Natural killer cell (primary cell): Measurements from ENCODE around the gene POT1. TPM values are rescaled to one million over a fixed set of nuclear protein-coding genes. Genes with fewer than 3 reads are reported as not detected.

ENCODE experiments used
- ATAC-seq, 3 donors: fragments of 150-1000 bp in 2 of 3; fragments of 200-7000 bp in 1 of 3; cut with Tn5 transposase; 1 replicate in 1 of 3; 2 replicates in 2 of 3; pipeline ENCODE4 v1.10.0; 2021; ENCODE audit warnings: mild to moderate bottlenecking in 2 of 3, moderate library complexity in 2 of 3
- DNase-seq, 2 donors: peaks; one replicate each; pipeline versions ENCODE4 v3.0.0 to v3.0.0-alpha.2; 2013 to 2021; ENCODE audit warnings: mixed read lengths in 1 of 2
- H3K27ac ChIP-seq: one replicate; pipeline ENCODE4 v1.5.1; 2013; ENCODE audit warnings: mild to moderate bottlenecking, low read length
- H3K27me3 ChIP-seq: one replicate; pipeline ENCODE4 v1.6.1; 2013; ENCODE audit warnings: low read length; ENCODE audit not compliant: control insufficient read depth, insufficient read depth
- H3K36me3 ChIP-seq: one replicate; pipeline ENCODE4 v1.6.1; 2013; ENCODE audit warnings: low read length; ENCODE audit not compliant: control insufficient read depth, insufficient read depth
- H3K4me1 ChIP-seq: one replicate; pipeline ENCODE4 v1.6.1; 2013; ENCODE audit warnings: low read length; ENCODE audit not compliant: control insufficient read depth, insufficient read depth
- H3K4me3 ChIP-seq: one replicate; pipeline ENCODE4 v1.5.1; 2013; ENCODE audit warnings: low read length
- H3K9me3 ChIP-seq: one replicate; pipeline ENCODE4 v1.6.1; 2013; ENCODE audit warnings: low read length; ENCODE audit not compliant: control insufficient read depth, insufficient read depth
- H3K27ac Mint-ChIP-seq, 2 donors: one replicate each; pipeline ENCODE4 v1.8.0; 2022; ENCODE audit warnings: mild to moderate bottlenecking in 2 of 2, mixed read lengths in 2 of 2, moderate library complexity in 1 of 2
- H3K27me3 Mint-ChIP-seq, 2 donors: one replicate each; pipeline ENCODE4 v1.8.0; 2022; ENCODE audit warnings: low read depth in 2 of 2, mixed read lengths in 2 of 2
- H3K36me3 Mint-ChIP-seq: one replicate; pipeline ENCODE4 v1.8.0; 2022; ENCODE audit warnings: mixed read lengths
- H3K4me1 Mint-ChIP-seq, 2 donors: one replicate each; pipeline ENCODE4 v1.8.0; 2022; ENCODE audit warnings: mixed read lengths in 2 of 2
- H3K4me3 Mint-ChIP-seq: one replicate; pipeline ENCODE4 v1.8.0; 2022; ENCODE audit warnings: mild to moderate bottlenecking, moderate library complexity, mixed read lengths
- H3K9me3 Mint-ChIP-seq, 2 donors: one replicate each; pipeline ENCODE4 v1.8.0; 2022; ENCODE audit warnings: mixed read lengths in 2 of 2
- WGBS: methylation state at CpG from one replicate; pipeline ENCODE4 v1.1.7; 2013; ENCODE audit warnings: missing lambda C conversion rate; ENCODE audit not compliant: insufficient coverage; 5-methylcytosine and 5-hydroxymethylcytosine counted together
- intact Hi-C: fragments of 100-400 bp; cut with micrococcal nuclease; formaldehyde crosslinking; loops from one replicate; pipeline ENCODE4 v1.14.2; 2022
- total RNA-seq, 4 donors: library from RNA; stranded (reverse); fragments of 120-200 nt in 1 of 4; gene quantifications; one replicate each; pipeline versions ENCODE4 v1.2.3 to v1.2.4, GENCODE V29; 2013 to 2022
- TF ChIP-seq, protein P1 (sequence below): fragments of 200-600 bp; IDR thresholded peaks from one replicate; pipeline ENCODE4 v1.8.0; 2022; ENCODE audit warnings: antibody characterized with exemption

POT1 gene
- total RNA-seq, 3 donors from 2014 or later (not counting 1 experiment from before 2014, with no cell fraction given) = 19.7 to 22.0 (median 20.8) TPM

DNA sequence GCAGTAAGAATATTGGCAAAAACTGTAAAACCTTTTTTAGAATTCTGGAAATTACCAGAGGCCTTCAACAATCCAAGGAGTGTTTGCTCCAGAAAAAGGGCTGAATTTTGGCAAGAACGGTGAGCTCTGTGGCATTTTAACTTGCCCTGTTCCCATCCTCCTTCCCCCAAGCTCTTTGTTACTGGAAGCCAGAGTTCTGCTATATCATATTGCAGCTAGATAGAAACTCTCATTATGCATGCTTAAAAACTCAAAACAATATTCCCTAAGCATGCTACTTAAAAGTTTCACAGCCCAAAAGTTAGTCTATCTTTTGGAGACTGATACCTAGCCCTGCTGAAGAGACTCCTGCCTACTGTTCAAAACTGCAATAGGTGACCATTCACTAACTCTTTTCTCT lies 93.5 kb downstream of the POT1 start:
- Mint-ChIP-seq H3K36me3 (no peaks in the 10 kb centered on the region), H3K4me3 (no peak overlapping the region)

DNA sequence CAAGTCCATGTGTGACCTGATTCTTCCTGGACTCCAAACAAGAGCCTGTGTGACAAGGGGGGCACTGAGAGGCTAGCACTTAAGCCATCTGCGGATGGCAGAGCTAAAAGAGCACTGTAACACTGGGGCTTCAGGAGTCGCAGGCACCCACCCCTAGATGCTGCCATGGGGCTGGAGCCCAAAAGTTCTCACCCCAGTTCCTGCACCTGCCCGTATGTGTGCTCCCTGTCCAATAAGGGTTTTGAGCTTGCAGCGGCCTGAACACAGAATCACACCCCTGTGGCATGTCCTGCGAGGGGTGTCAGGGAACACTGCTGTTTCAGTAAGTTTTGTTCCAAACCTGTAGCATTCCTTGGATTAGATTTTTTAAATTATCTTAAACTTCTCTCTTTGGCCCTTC lies 110.8 kb downstream of the POT1 start:
- Mint-ChIP-seq H3K36me3 (peaks cover 8% of the 10 kb centered on the region), H3K27ac (no peak overlapping the region), H3K4me3 (no peak overlapping the region), H3K9me3 (peaks cover 0 to 3% of the 10 kb centered on the region in 2 donors), H3K27me3 (no peaks in the 10 kb centered on the region), H3K4me1 (no peaks in the 10 kb centered on the region)
- DNase-seq = no peak
- Histone ChIP-seq H3K4me1 (no peaks in the 10 kb centered on the region), H3K36me3 (peaks cover 3% of the 10 kb centered on the region), H3K4me3 (no peak overlapping the region), H3K27me3 (no peaks in the 10 kb centered on the region), H3K9me3 (no peaks in the 10 kb centered on the region), H3K27ac (no peak overlapping the region)
- intact Hi-C loops = no loop called here
- TF ChIP-seq, protein P1, sequence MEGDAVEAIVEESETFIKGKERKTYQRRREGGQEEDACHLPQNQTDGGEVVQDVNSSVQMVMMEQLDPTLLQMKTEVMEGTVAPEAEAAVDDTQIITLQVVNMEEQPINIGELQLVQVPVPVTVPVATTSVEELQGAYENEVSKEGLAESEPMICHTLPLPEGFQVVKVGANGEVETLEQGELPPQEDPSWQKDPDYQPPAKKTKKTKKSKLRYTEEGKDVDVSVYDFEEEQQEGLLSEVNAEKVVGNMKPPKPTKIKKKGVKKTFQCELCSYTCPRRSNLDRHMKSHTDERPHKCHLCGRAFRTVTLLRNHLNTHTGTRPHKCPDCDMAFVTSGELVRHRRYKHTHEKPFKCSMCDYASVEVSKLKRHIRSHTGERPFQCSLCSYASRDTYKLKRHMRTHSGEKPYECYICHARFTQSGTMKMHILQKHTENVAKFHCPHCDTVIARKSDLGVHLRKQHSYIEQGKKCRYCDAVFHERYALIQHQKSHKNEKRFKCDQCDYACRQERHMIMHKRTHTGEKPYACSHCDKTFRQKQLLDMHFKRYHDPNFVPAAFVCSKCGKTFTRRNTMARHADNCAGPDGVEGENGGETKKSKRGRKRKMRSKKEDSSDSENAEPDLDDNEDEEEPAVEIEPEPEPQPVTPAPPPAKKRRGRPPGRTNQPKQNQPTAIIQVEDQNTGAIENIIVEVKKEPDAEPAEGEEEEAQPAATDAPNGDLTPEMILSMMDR = no peak
- no peak for ATAC-seq
- 95% methylated on average over 5 of the region's 5 CpGs for WGBS

More for the DNA sequence above, 93.5 kb downstream of the POT1 start:
- WGBS = 100% methylated on average over 1 of the region's 1 CpG
- Histone ChIP-seq H3K9me3 (no peaks in the 10 kb centered on the region), H3K27me3 (no peaks in the 10 kb centered on the region), H3K4me1 (no peaks in the 10 kb centered on the region), H3K36me3 (peaks cover 3% of the 10 kb centered on the region), H3K27ac (no peak overlapping the region), H3K4me3 (no peak overlapping the region)
- TF ChIP-seq, protein P1 = no peak
- ATAC-seq (no peak), DNase-seq (no peak)
- Mint-ChIP-seq H3K27ac (no peak overlapping the region), H3K27me3 (no peaks in the 10 kb centered on the region), H3K4me1 (no peaks in the 10 kb centered on the region), H3K9me3 (no peaks in the 10 kb centered on the region)
- intact Hi-C loops = no loop called here

DNA sequence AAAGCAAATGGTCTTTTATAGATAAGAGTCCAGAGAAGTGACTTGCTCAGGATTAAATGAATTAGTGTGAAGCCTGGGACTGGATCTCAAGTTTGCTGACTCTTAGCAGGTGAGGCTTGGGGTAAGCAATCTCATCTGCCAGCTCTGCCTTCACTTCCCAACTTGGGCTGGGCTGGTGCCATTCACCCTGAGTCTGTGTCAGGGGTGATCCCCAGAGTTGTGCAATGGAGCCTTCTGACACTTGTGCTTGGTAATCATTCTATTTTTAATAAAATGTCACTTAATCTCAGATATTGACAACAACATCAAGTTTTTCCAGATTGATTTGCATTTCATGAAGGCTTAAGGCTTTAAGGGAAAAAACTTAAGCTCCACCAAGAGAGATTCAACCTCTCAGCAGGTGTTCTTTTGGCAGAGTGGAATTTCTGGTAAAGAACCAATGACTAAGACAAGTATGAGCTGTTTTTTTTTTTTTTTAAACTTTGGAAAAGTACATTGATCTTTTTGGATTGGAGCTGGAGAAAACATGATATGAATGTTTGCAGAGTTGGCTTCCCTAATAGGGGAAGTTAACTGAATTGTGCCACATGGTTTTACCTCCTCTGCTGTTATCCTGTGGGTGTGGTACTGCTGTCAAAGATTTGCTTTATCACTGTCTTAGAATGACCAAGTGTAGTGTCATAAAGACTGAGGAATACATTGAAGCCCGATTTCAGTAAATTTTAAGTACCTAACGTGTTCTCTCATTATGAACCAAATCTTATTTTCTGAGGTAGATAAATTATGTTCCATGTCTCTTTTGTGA lies 115.4 kb downstream of the POT1 start:
- WGBS = no CpG with 5 or more reads among the region's 2 CpGs
- peaks cover 0 to 3% of the 10 kb centered on the region in 2 donors for H3K9me3 Mint-ChIP-seq
- no peaks in the 10 kb centered on the region for H3K4me1 ChIP-seq
- no peak overlapping the region for H3K4me3 Mint-ChIP-seq
- no peak overlapping the region for H3K27ac ChIP-seq
- peaks cover 0 to 11% of the 10 kb centered on the region in 2 donors for H3K27me3 Mint-ChIP-seq
- H3K27me3 ChIP-seq = no peaks in the 10 kb centered on the region
- intact Hi-C loops = no loop called here
- no peaks in the 10 kb centered on the region for H3K4me1 Mint-ChIP-seq
- no peaks in the 10 kb centered on the region for H3K36me3 Mint-ChIP-seq
- TF ChIP-seq, protein P1 = no peak
- H3K36me3 ChIP-seq = no peaks in the 10 kb centered on the region
- DNase-seq (no peak), ATAC-seq (no peak)
- H3K27ac Mint-ChIP-seq = no peak overlapping the region
- no peaks in the 10 kb centered on the region for H3K9me3 ChIP-seq
- H3K4me3 ChIP-seq = no peak overlapping the region

DNA sequence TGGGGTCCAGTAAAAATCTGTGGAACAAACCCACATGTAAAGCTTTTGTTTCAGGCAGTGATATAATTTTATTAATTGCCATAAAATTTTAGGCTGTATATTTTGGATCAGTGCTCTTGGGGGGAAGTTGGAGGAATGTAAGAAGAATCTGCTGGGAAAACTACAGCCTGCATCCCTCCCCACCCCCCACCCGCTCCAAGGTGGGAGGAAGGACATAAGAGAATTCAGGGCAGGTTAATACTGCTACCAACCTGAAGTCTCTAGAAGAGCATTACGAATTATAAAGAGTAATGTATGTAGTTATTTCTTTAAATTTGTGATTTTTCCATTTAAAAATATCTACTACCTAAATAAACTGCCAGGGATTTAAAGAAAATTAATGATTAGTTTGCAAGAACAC lies 116.9 kb downstream of the POT1 start:
- intact Hi-C loops = no loop called here
- Histone ChIP-seq H3K9me3 (no peaks in the 10 kb centered on the region), H3K4me3 (no peak overlapping the region), H3K4me1 (no peaks in the 10 kb centered on the region), H3K27ac (no peak overlapping the region), H3K36me3 (no peaks in the 10 kb centered on the region), H3K27me3 (no peaks in the 10 kb centered on the region)
- Mint-ChIP-seq H3K9me3 (peaks cover 0 to 3% of the 10 kb centered on the region in 2 donors), H3K4me3 (no peak overlapping the region), H3K27ac (no peak overlapping the region), H3K4me1 (no peaks in the 10 kb centered on the region), H3K36me3 (no peaks in the 10 kb centered on the region), H3K27me3 (peaks cover 0 to 11% of the 10 kb centered on the region in 2 donors)
- no peak for ATAC-seq
- no CpG with 5 or more reads among the region's 2 CpGs for WGBS
- TF ChIP-seq, protein P1 = no peak
- no peak for DNase-seq
